HEK293 (cell line): ENCODE measurements around the gene IFI44L.

ENCODE experiments used
- CTCF ChIA-PET: fragments of 350-600 bp; formaldehyde crosslinking; extraction: SDS; loops from one replicate; lab custom pipeline; 2021; ENCODE audit warnings: antibody characterized with exemption; lab: Yijun Ruan, JAX
- POLR2A ChIA-PET: fragments of 300-600 bp; formaldehyde crosslinking; extraction: SDS; loops from one replicate; lab custom pipeline; 2020; ENCODE audit warnings: antibody characterized with exemption, inconsistent platforms; lab: Yijun Ruan, JAX
- H3K27ac ChIP-seq: fragments of 200-500 bp; sonication (Bioruptor generic); 2 replicates; pipeline ENCODE4 v1.5.1; 2014; ENCODE audit warnings: low read depth, low read length, control low read depth, inconsistent platforms; ENCODE audit errors: extremely low read depth
- H3K36me3 ChIP-seq, 2 experiments: fragments of 200-500 bp in 1 of 2; sonication (Bioruptor generic) in 1 of 2; 1 replicate in 1 of 2; 2 replicates in 1 of 2; pipeline ENCODE4 v1.5.1; 2014 to 2017; ENCODE audit warnings: inconsistent platforms in 2 of 2, low read length in 2 of 2; ENCODE audit not compliant: control insufficient read depth in 2 of 2, insufficient read depth in 1 of 2
- H3K4me1 ChIP-seq: fragments of 200-500 bp; sonication (Bioruptor generic); 2 replicates; pipeline ENCODE4 v1.5.1; 2014; ENCODE audit warnings: mild to moderate bottlenecking, low read length, inconsistent platforms; ENCODE audit not compliant: control insufficient read depth, insufficient read depth
- H3K4me3 ChIP-seq: 2 replicates; pipeline ENCODE4 v1.5.1; 2011; ENCODE audit warnings: low read depth, mild to moderate bottlenecking, control low read depth, low read length, moderate library complexity
- H3K9me3 ChIP-seq: fragments of 200-500 bp; sonication (Bioruptor generic); 2 replicates; pipeline ENCODE4 v1.5.1; 2014; ENCODE audit warnings: low read depth, low read length, inconsistent platforms; ENCODE audit not compliant: control insufficient read depth, insufficient read depth
- FEZF1 ChIP-seq: fragments of 450-650 bp; formaldehyde crosslinking; IDR thresholded peaks from 2 replicates; pipeline ENCODE4 v1.5.1; 2016; ENCODE audit warnings: missing biosample characterization, missing genetic modification characterization
- WT1 ChIP-seq: fragments of 450-650 bp; formaldehyde crosslinking; IDR thresholded peaks from 2 replicates; pipeline ENCODE4 v1.5.1; 2016; ENCODE audit warnings: missing biosample characterization, missing genetic modification characterization
- ZBTB11 ChIP-seq: fragments of 450-650 bp; formaldehyde crosslinking; conservative IDR thresholded peaks from 2 replicates; pipeline ENCODE4 v1.5.1; 2016; ENCODE audit warnings: low read depth, missing biosample characterization, missing genetic modification characterization
- ZFP37 ChIP-seq: fragments of 450-650 bp; formaldehyde crosslinking; IDR thresholded peaks from 2 replicates; pipeline ENCODE4 v1.5.1; 2016; ENCODE audit warnings: missing biosample characterization, missing genetic modification characterization
- ZNF121 ChIP-seq: fragments of 450-650 bp; formaldehyde crosslinking; IDR thresholded peaks from 2 replicates; pipeline ENCODE4 v1.5.1; 2016; ENCODE audit warnings: missing biosample characterization, missing genetic modification characterization
- ZNF157 ChIP-seq: fragments of 450-650 bp; formaldehyde crosslinking; IDR thresholded peaks from 2 replicates; pipeline ENCODE4 v1.5.1; 2016; ENCODE audit warnings: missing biosample characterization, missing genetic modification characterization
- ZNF174 ChIP-seq: fragments of 450-650 bp; formaldehyde crosslinking; IDR thresholded peaks from 2 replicates; pipeline ENCODE4 v1.5.0; 2017; ENCODE audit warnings: missing biosample characterization, mild to moderate bottlenecking, missing genetic modification characterization
- ZNF19 ChIP-seq: fragments of 450-650 bp; formaldehyde crosslinking; IDR thresholded peaks from 2 replicates; pipeline ENCODE4; 2016; ENCODE audit warnings: missing biosample characterization, missing genetic modification characterization, low read depth
- ZNF274 ChIP-seq, 2 experiments: fragments of 200-500 bp in 1 of 2; fragments of 450-650 bp in 1 of 2; sonication (Bioruptor generic) in 1 of 2; formaldehyde crosslinking in 1 of 2; IDR thresholded peaks; 2 replicates each; pipeline versions ENCODE4 v1.5.1 to v1.6.1; 2014 to 2016; ENCODE audit warnings: borderline replicate concordance in 1 of 2, inconsistent platforms in 1 of 2, low read length in 1 of 2, missing biosample characterization in 1 of 2, missing genetic modification characterization in 1 of 2
- ZNF324 ChIP-seq: fragments of 450-650 bp; formaldehyde crosslinking; IDR thresholded peaks from 2 replicates; pipeline ENCODE4 v1.5.1; 2016; ENCODE audit warnings: missing biosample characterization, missing genetic modification characterization
- ZNF350 ChIP-seq: fragments of 450-650 bp; formaldehyde crosslinking; IDR thresholded peaks from 2 replicates; pipeline ENCODE4 v1.5.0; 2017; ENCODE audit warnings: missing biosample characterization, mild to moderate bottlenecking, missing genetic modification characterization
- ZNF362 ChIP-seq: fragments of 450-650 bp; formaldehyde crosslinking; IDR thresholded peaks from 2 replicates; pipeline ENCODE4 v1.5.1; 2016; ENCODE audit warnings: missing biosample characterization, missing genetic modification characterization
- ZNF391 ChIP-seq: fragments of 450-650 bp; formaldehyde crosslinking; IDR thresholded peaks from 2 replicates; pipeline ENCODE4 v1.5.1; 2016; ENCODE audit warnings: low read depth, missing biosample characterization, missing genetic modification characterization, borderline replicate concordance
- ZNF510 ChIP-seq: fragments of 450-650 bp; formaldehyde crosslinking; IDR thresholded peaks from 2 replicates; pipeline ENCODE4 v1.5.1; 2018; ENCODE audit warnings: mild to moderate bottlenecking, missing genetic modification characterization, missing biosample characterization; ENCODE audit not compliant: insufficient replicate concordance
- ZNF596 ChIP-seq: fragments of 450-650 bp; IDR thresholded peaks from 2 replicates; pipeline ENCODE4 v1.5.0; 2018; ENCODE audit warnings: missing biosample characterization, mild to moderate bottlenecking, missing genetic modification characterization, moderate library complexity
- ZNF692 ChIP-seq: fragments of 450-650 bp; formaldehyde crosslinking; IDR thresholded peaks from 2 replicates; pipeline ENCODE4 v1.5.1; 2016; ENCODE audit warnings: missing biosample characterization, missing genetic modification characterization
- ZSCAN18 ChIP-seq: fragments of 450-650 bp; formaldehyde crosslinking; IDR thresholded peaks from 2 replicates; pipeline ENCODE4 v1.5.1; 2016; ENCODE audit warnings: missing biosample characterization, missing genetic modification characterization
- TF ChIP-seq, protein P1 (sequence below): fragments of 450-650 bp; formaldehyde crosslinking; IDR thresholded peaks from 2 replicates; pipeline ENCODE4 v1.5.1; 2016; ENCODE audit warnings: missing biosample characterization, missing genetic modification characterization
- TF ChIP-seq, protein P2 (sequence below): fragments of 450-650 bp; formaldehyde crosslinking; IDR thresholded peaks from 2 replicates; pipeline ENCODE4 v1.5.1; 2016; ENCODE audit warnings: missing biosample characterization, missing genetic modification characterization, borderline replicate concordance

Gene IFI44L

DNA sequence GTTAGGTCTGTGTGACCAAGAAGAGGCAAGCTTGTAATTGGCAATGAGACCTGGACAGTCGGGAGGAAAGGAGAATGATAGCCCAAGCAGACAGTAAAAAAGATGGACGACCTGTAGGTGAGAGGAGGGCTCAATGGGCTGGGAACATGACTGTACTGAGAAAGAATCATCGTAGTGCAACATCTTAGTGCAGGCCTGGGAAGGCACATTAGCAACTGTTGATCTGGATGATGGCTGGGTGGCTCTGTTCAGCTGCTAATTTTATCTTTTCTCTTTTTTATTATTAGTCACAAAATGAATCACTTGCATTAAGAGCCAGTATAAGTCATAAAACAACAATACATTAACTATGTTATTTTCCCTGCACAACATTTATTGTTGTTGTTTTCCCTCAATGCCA is 62.2 kb downstream of the IFI44L start (continued):
- TF ChIP-seq, protein P1, sequence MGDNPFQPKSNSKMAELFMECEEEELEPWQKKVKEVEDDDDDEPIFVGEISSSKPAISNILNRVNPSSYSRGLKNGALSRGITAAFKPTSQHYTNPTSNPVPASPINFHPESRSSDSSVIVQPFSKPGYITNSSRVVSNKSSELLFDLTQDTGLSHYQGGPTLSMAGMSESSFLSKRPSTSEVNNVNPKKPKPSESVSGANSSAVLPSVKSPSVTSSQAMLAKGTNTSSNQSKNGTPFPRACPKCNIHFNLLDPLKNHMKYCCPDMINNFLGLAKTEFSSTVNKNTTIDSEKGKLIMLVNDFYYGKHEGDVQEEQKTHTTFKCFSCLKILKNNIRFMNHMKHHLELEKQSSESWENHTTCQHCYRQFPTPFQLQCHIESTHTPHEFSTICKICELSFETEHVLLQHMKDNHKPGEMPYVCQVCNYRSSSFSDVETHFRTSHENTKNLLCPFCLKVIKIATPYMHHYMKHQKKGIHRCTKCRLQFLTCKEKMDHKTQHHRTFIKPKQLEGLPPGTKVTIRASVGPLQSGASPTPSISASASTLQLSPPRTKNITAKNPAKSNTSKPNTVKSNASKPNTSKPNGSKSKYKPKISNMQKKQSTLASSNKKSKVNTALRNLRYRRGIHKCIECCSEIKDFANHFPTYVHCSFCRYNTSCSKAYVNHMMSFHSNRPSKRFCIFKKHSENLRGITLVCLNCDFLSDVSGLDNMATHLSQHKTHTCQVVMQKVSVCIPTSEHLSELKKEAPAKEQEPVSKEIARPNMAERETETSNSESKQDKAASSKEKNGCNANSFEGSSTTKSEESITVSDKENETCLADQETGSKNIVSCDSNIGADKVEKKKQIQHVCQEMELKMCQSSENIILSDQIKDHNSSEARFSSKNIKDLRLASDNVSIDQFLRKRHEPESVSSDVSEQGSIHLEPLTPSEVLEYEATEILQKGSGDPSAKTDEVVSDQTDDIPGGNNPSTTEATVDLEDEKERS (tag by site-specific recombination), result no peak
- TF ChIP-seq ZNF324 (tag by site-specific recombination), result no peak
- no peak for TF ChIP-seq WT1
- TF ChIP-seq FEZF1 (tag by site-specific recombination), result no peak
- TF ChIP-seq, protein P2, sequence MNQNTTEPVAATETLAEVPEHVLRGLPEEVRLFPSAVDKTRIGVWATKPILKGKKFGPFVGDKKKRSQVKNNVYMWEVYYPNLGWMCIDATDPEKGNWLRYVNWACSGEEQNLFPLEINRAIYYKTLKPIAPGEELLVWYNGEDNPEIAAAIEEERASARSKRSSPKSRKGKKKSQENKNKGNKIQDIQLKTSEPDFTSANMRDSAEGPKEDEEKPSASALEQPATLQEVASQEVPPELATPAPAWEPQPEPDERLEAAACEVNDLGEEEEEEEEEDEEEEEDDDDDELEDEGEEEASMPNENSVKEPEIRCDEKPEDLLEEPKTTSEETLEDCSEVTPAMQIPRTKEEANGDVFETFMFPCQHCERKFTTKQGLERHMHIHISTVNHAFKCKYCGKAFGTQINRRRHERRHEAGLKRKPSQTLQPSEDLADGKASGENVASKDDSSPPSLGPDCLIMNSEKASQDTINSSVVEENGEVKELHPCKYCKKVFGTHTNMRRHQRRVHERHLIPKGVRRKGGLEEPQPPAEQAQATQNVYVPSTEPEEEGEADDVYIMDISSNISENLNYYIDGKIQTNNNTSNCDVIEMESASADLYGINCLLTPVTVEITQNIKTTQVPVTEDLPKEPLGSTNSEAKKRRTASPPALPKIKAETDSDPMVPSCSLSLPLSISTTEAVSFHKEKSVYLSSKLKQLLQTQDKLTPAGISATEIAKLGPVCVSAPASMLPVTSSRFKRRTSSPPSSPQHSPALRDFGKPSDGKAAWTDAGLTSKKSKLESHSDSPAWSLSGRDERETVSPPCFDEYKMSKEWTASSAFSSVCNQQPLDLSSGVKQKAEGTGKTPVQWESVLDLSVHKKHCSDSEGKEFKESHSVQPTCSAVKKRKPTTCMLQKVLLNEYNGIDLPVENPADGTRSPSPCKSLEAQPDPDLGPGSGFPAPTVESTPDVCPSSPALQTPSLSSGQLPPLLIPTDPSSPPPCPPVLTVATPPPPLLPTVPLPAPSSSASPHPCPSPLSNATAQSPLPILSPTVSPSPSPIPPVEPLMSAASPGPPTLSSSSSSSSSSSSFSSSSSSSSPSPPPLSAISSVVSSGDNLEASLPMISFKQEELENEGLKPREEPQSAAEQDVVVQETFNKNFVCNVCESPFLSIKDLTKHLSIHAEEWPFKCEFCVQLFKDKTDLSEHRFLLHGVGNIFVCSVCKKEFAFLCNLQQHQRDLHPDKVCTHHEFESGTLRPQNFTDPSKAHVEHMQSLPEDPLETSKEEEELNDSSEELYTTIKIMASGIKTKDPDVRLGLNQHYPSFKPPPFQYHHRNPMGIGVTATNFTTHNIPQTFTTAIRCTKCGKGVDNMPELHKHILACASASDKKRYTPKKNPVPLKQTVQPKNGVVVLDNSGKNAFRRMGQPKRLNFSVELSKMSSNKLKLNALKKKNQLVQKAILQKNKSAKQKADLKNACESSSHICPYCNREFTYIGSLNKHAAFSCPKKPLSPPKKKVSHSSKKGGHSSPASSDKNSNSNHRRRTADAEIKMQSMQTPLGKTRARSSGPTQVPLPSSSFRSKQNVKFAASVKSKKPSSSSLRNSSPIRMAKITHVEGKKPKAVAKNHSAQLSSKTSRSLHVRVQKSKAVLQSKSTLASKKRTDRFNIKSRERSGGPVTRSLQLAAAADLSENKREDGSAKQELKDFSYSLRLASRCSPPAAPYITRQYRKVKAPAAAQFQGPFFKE (tag by site-specific recombination), result no peak
- TF ChIP-seq ZNF510 (tag by site-specific recombination), result no peak
- TF ChIP-seq, all 188 proteins: peak for 0

- no peaks in the 10 kb centered on the region for H3K4me1 ChIP-seq
- no peaks in the 10 kb centered on the region for H3K36me3 ChIP-seq
- ChIA-PET POLR2A (no interaction called here), CTCF (interaction anchor here (0.6 kb wide), 1 partner anchor 22 kb away, joined by 3 read pairs; no protein-coding TSS in a partner anchor)
- H3K27ac ChIP-seq, result no peak overlapping the region
- no peaks in the 10 kb centered on the region for H3K9me3 ChIP-seq
- H3K4me3 ChIP-seq, result no peak overlapping the region
- no peak for TF ChIP-seq ZNF274 (IDR thresholded peaks at IDR 0.05; ENCODE audit: low read length)
- no peak for TF ChIP-seq ZNF274 (tag by site-specific recombination; IDR thresholded peaks at IDR 0.05; ENCODE audit: borderline replicate concordance)
- TF ChIP-seq ZNF324 (tag by site-specific recombination), result no peak
- no peak for TF ChIP-seq ZNF350 (tag by site-specific recombination)
- no peak for TF ChIP-seq ZSCAN18 (tag by site-specific recombination)
- TF ChIP-seq ZNF121, result no peak
- no peak for TF ChIP-seq ZFP37 (tag by site-specific recombination)
- TF ChIP-seq ZBTB11 (tag by site-specific recombination), result no peak
- no peak for TF ChIP-seq ZNF174
- no peak for TF ChIP-seq ZNF362
- no peak for TF ChIP-seq ZNF157
- no peak for TF ChIP-seq ZNF391
- TF ChIP-seq ZNF692, result no peak
- TF ChIP-seq ZNF596 (tag by site-specific recombination), result no peak
- TF ChIP-seq ZNF19 (tag by site-specific recombination), result no peak
- TF ChIP-seq WT1, result no peak
Measured at GRCh38 chr1:78683079-78683478, 62.8 kb downstream of the IFI44L start.
